ENCODE measurements around the gene NRAP.

DNA sequence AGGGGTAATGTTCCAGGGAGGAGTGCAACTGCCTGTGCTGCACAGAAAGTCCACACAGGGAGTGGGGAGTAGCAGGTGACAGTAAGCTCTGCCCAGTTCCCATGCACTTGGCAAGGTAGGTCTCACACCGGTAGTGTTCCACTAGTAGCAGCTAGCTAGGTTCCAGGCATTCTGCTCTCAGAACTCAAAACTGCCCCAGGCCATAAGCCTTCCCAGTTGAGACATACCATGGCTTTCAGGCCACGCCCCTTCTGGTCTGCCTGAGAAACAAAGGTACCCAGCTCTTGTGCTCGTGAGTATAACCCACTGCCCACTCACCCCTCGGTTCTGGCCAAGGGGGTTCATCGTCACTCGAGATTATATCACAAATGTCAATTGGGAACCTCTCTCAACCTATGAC lies 28.4 kb upstream of the NRAP start:
- TF ChIP-seq, protein P1, sequence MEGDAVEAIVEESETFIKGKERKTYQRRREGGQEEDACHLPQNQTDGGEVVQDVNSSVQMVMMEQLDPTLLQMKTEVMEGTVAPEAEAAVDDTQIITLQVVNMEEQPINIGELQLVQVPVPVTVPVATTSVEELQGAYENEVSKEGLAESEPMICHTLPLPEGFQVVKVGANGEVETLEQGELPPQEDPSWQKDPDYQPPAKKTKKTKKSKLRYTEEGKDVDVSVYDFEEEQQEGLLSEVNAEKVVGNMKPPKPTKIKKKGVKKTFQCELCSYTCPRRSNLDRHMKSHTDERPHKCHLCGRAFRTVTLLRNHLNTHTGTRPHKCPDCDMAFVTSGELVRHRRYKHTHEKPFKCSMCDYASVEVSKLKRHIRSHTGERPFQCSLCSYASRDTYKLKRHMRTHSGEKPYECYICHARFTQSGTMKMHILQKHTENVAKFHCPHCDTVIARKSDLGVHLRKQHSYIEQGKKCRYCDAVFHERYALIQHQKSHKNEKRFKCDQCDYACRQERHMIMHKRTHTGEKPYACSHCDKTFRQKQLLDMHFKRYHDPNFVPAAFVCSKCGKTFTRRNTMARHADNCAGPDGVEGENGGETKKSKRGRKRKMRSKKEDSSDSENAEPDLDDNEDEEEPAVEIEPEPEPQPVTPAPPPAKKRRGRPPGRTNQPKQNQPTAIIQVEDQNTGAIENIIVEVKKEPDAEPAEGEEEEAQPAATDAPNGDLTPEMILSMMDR (IDR thresholded peaks at IDR 0.05; ENCODE audit: poor library complexity) = no peak
- no peak for TF ChIP-seq EZH2 (IDR thresholded peaks at IDR 0.05; ENCODE audit: borderline replicate concordance)
- TF ChIP-seq EZH2phosphoT487 (IDR thresholded peaks at IDR 0.05; ENCODE audit: low read depth, severe bottlenecking, unreplicated experiment) = no peak

Measured in hepatocyte (in vitro differentiated cells).